Neural crest cell (in vitro differentiated cells): ENCODE data around the gene LILRB4. TPM values are rescaled to one million over a fixed set of nuclear protein-coding genes. Genes with fewer than 3 reads are reported as not detected.
"Not testable (repeated sequence)": the region's sequence is repeated elsewhere in the genome, so short reads cannot be mapped to it uniquely, and the experiment has no call there.

Source experiments
- DNase-seq: peaks from one replicate; pipeline ENCODE4 v3.0.0; 2021; ENCODE audit warnings: low read depth, mixed read lengths, low spot score
- H3K27ac Mint-ChIP-seq: one replicate; pipeline ENCODE4 v1.8.0; 2021; ENCODE audit warnings: mild to moderate bottlenecking, mixed read lengths; ENCODE audit not compliant: unreplicated experiment
- H3K27me3 Mint-ChIP-seq: 2 replicates; pipeline ENCODE4 v1.8.0; 2021; ENCODE audit warnings: low read depth, mild to moderate bottlenecking, mixed read lengths
- H3K36me3 Mint-ChIP-seq: 2 replicates; pipeline ENCODE4 v1.8.0; 2021; ENCODE audit warnings: low read depth, mild to moderate bottlenecking, mixed read lengths
- H3K4me1 Mint-ChIP-seq: 2 replicates; pipeline ENCODE4 v1.8.0; 2021; ENCODE audit warnings: mixed read lengths
- H3K4me3 Mint-ChIP-seq: one replicate; pipeline ENCODE4 v1.8.0; 2021; ENCODE audit warnings: mild to moderate bottlenecking, mixed read lengths
- H3K9me3 Mint-ChIP-seq: 2 replicates; pipeline ENCODE4 v1.8.0; 2021; ENCODE audit warnings: mixed read lengths
- total RNA-seq: library from RNA; stranded (reverse); gene quantifications from 2 replicates; pipeline ENCODE4 v1.2.1, GENCODE V29; 2021
- TF ChIP-seq, protein P1 (sequence below): fragments of 200-600 bp; sonication (generic); conservative IDR thresholded peaks from 2 replicates; pipeline ENCODE4 v1.5.0; 2021; ENCODE audit warnings: antibody characterized with exemption, mild to moderate bottlenecking

The LILRB4 gene
- total RNA-seq, 1 donor from 2014 or later: not detected

DNA sequence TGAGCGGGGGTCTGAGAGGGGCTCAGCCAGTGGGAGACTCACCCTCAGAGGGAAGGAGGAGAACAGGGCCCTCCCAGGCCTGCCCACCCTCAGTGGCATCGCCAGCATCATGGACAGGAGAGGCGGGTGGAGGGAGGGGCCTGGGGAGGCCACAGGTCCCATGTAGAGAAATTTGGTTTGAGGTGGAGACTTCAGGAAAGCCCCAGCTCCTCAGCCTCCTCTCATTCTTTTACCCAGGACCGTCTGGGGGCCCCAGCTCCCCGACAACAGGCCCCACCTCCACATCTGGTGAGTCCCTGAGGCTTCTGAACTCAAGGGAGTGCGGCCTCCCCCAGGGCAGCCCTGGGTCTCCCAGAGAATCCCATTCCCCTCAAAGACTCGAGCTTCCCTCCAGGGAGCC, 29.4 kb upstream of the LILRB4 start:
- Mint-ChIP-seq H3K4me1 (no peaks in the 10 kb centered on the region), H3K27ac (no peak overlapping the region)
- TF ChIP-seq, protein P1, sequence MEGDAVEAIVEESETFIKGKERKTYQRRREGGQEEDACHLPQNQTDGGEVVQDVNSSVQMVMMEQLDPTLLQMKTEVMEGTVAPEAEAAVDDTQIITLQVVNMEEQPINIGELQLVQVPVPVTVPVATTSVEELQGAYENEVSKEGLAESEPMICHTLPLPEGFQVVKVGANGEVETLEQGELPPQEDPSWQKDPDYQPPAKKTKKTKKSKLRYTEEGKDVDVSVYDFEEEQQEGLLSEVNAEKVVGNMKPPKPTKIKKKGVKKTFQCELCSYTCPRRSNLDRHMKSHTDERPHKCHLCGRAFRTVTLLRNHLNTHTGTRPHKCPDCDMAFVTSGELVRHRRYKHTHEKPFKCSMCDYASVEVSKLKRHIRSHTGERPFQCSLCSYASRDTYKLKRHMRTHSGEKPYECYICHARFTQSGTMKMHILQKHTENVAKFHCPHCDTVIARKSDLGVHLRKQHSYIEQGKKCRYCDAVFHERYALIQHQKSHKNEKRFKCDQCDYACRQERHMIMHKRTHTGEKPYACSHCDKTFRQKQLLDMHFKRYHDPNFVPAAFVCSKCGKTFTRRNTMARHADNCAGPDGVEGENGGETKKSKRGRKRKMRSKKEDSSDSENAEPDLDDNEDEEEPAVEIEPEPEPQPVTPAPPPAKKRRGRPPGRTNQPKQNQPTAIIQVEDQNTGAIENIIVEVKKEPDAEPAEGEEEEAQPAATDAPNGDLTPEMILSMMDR: no peak

DNA sequence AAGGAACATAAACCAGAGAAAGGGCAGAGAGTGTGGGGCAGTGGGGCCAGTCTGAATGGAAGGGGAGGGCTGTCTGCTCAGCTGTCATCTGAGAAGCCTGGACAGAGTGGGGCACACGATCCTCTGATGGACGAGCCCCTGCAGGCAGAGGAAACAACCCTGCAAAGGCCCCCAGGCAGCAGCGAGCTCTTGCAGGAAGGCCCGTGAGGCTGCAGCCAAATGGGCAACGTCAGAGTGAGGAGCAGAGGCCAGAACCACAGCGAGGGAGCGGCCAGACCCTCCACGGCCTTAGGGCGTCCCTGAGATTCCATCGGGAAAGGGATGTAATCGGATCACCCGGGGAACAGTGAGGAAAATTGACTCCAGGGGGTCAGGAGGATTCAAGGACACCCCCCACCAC, 26.7 kb upstream of the LILRB4 start:
- not testable (repeated sequence) for H3K27ac Mint-ChIP-seq, DNase-seq, H3K4me1 Mint-ChIP-seq, H3K36me3 Mint-ChIP-seq, H3K27me3 Mint-ChIP-seq, H3K4me3 Mint-ChIP-seq
- peaks cover 17% of the 10 kb centered on the region for H3K9me3 Mint-ChIP-seq

More for the DNA sequence above, 29.4 kb upstream of the LILRB4 start:
- DNase-seq: no peak
- Mint-ChIP-seq H3K36me3 (no peaks in the 10 kb centered on the region), H3K4me3 (no peak overlapping the region), H3K9me3 (peaks cover 6% of the 10 kb centered on the region), H3K27me3 (no peaks in the 10 kb centered on the region)

DNA sequence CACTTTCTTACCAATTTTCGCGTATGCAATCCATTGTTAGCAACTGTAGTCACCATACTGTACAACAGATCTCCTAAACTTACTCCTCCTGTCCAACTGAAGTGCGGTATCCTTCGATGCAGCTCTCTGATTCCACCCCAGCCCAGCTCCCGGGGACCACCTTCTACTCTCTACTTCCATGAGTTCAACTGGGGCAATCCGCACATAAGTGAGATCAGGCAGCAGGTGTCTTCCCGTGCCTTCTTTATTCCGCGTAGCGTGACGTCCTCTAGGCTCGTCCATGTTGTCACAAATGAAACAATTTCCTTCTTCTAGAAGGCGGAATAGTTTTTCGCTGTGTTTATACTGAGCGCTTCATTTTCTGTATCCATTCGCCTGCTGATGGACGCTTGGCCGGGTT, 24.1 kb upstream of the LILRB4 start:
- peaks cover 21% of the 10 kb centered on the region for H3K9me3 Mint-ChIP-seq
- no peak for DNase-seq
- peaks cover 5% of the 10 kb centered on the region for H3K36me3 Mint-ChIP-seq
- TF ChIP-seq, protein P1: no peak
- no peak overlapping the region for H3K27ac Mint-ChIP-seq
- no peaks in the 10 kb centered on the region for H3K27me3 Mint-ChIP-seq
- H3K4me3 Mint-ChIP-seq: no peak overlapping the region
- H3K4me1 Mint-ChIP-seq: no peaks in the 10 kb centered on the region

DNA sequence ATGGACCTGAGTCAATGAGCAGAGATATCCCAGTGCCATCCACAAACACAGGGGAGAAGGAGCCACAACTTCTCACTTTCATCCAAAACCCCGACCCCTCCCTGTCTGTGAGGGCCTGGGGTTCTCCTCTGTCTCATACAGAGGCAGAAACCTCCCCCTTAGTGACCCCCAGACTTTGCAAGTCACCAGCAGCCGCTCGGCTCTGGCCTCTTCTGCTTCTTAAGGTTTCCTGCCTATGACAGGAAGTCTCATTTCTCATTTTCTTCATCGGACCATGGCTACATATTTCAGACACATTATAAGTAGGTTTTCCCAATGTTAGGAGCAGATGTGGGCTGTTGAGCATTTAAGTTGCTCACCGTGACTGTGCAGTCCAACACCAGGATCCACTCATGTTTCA, 19.8 kb upstream of the LILRB4 start:
- not testable (repeated sequence) for H3K27ac Mint-ChIP-seq, H3K27me3 Mint-ChIP-seq, DNase-seq, H3K4me1 Mint-ChIP-seq, H3K4me3 Mint-ChIP-seq, H3K36me3 Mint-ChIP-seq
- peaks cover 27% of the 10 kb centered on the region for H3K9me3 Mint-ChIP-seq

DNA sequence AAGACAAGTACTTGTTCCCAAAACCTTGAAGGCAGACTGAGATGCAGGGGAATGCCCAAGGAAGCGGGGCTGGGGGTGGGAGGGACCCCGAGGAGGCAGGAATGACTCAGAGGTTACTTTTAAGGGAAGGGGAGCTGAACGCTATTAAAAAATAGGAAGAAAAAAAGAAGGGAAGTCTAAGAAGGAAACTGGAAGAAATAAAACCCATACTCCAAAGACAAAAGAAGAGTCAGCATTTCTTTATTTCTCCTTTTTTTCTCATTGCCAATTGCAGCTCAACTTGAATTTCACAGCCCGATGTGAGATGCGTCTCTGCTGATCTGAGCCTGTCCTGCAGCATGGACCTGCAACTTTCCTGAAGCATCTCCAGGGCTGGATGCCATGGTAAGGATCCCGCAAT, 19.2 kb upstream of the LILRB4 start:
- not testable (repeated sequence) for H3K4me3 Mint-ChIP-seq, DNase-seq, H3K4me1 Mint-ChIP-seq, H3K27ac Mint-ChIP-seq, H3K36me3 Mint-ChIP-seq, H3K27me3 Mint-ChIP-seq
- H3K9me3 Mint-ChIP-seq: peaks cover 32% of the 10 kb centered on the region

DNA sequence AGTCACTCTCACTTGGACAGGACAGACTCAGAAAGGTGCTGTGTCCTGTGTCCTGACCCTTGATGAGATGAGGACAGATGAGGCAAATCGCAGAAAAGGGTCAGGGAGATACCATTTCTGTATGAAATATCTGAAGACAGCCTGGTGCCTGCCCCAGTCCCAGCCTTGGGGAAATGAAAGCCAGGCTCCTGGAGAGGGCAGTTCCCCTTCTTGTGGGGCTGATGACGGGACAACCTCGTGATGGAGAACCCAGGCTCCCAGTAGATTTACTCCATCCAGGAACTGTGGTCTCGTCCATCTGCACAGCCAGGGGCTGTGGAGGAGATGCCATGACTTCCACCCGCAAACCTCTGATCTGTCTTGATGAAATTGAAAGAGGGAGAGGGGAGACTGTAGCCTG, 18.7 kb upstream of the LILRB4 start:
- TF ChIP-seq, protein P1: no peak

DNA sequence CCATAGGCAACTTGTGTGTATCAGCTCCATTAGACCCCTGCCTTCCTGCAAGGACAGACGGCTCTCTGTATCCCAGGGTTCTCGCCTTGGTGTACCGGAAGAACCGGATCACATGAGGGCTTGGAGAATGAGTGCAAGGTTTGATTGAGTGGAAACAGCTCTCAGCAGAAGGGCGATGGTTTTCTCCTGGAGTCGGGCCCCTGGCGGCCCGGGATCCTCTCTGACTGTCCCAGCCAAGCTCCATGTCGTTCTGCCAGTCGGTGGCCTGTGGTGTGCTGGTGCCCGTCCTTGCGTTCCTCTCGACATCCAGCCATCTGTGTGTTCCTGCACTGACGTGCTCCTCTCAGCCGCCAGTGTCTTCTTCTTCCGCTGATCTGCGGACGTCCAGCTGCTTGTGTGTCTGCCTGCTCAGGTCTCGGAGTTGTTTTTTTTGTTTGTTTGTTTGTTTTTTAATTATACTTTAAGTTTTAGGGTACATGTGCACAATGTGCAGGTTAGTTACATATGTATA, 16.4 kb upstream of the LILRB4 start:
- DNase-seq: no peak
- H3K36me3 Mint-ChIP-seq: peaks cover 4% of the 10 kb centered on the region
- H3K9me3 Mint-ChIP-seq: peaks cover 22% of the 10 kb centered on the region
- TF ChIP-seq, protein P1: no peak
- no peaks in the 10 kb centered on the region for H3K4me1 Mint-ChIP-seq
- H3K27ac Mint-ChIP-seq: no peak overlapping the region
- H3K27me3 Mint-ChIP-seq: no peaks in the 10 kb centered on the region
- H3K4me3 Mint-ChIP-seq: no peak overlapping the region

More for the DNA sequence above, 18.7 kb upstream of the LILRB4 start:
- H3K4me1 Mint-ChIP-seq: no peaks in the 10 kb centered on the region
- DNase-seq: no peak
- H3K27me3 Mint-ChIP-seq: no peaks in the 10 kb centered on the region
- no peak overlapping the region for H3K27ac Mint-ChIP-seq
- H3K36me3 Mint-ChIP-seq: peaks cover 4% of the 10 kb centered on the region
- H3K4me3 Mint-ChIP-seq: no peak overlapping the region
- peaks cover 31% of the 10 kb centered on the region for H3K9me3 Mint-ChIP-seq
